GM20000 (cell line): ENCODE results near the gene LSS.

ENCODE experiments used
- DNase-seq: peaks from one replicate; pipeline ENCODE4 v3.0.0; 2012; ENCODE audit warnings: low spot score
- CTCF ChIP-seq: IDR thresholded peaks from 2 replicates; pipeline ENCODE4 v1.5.1; 2012; ENCODE audit warnings: mild to moderate bottlenecking, control low read depth; ENCODE audit errors: extremely low read depth, missing control alignments

The LSS gene

GRCh38 chr21:46161633-46162592 is 66.7 kb downstream of the LSS start:
- no peak for TF ChIP-seq CTCF
- DNase-seq, result no peak

- no peak for DNase-seq
- no peak for TF ChIP-seq CTCF
Measured at GRCh38 chr21:46160907-46161632, 67.5 kb downstream of the LSS start.

- no peak for TF ChIP-seq CTCF
- no peak for DNase-seq
Measured at GRCh38 chr21:46160657-46160906, 68.0 kb downstream of the LSS start.

GRCh38 chr21:46159841-46160656 is 68.5 kb downstream of the LSS start:
- TF ChIP-seq CTCF, result no peak
- DNase-seq, result no peak

GRCh38 chr21:46159390-46159789 is 69.2 kb downstream of the LSS start:
- DNase-seq, result no peak
- TF ChIP-seq CTCF, result no peak

GRCh38 chr21:46158666-46159300 is 69.8 kb downstream of the LSS start:
- no peak for TF ChIP-seq CTCF
- no peak for DNase-seq
